KMS-11 (cell line): ENCODE data around the gene TANGO6.
A peak's percentile ranks its signal among the peaks of the same experiment; 100 is the strongest.
"Not testable (repeated sequence)": the region's sequence is repeated elsewhere in the genome, so short reads cannot be mapped to it uniquely, and the experiment has no call there.

Source experiments
- H2AFZ ChIP-seq: fragments of 200-600 bp; sonication (generic); 2 replicates; pipeline ENCODE4 v1.6.1; 2016; ENCODE audit warnings: antibody characterized with exemption, mixed run types, low read depth
- H3K27ac ChIP-seq: fragments of 200-600 bp; sonication (generic); 2 replicates; pipeline ENCODE4 v1.6.1; 2016; ENCODE audit warnings: mild to moderate bottlenecking, mixed run types
- H3K27me3 ChIP-seq: fragments of 200-600 bp; sonication (generic); 2 replicates; pipeline ENCODE4 v1.6.1; 2017; ENCODE audit warnings: mild to moderate bottlenecking, low read depth, mixed run types, moderate library complexity; ENCODE audit not compliant: insufficient read depth
- H3K36me3 ChIP-seq: fragments of 200-600 bp; sonication (generic); 2 replicates; pipeline ENCODE4 v1.6.1; 2017; ENCODE audit warnings: mild to moderate bottlenecking, mixed run types; ENCODE audit not compliant: insufficient read depth
- H3K4me1 ChIP-seq: fragments of 200-600 bp; sonication (generic); 2 replicates; pipeline ENCODE4 v1.6.1; 2016; ENCODE audit warnings: mild to moderate bottlenecking, low read depth, mixed run types; ENCODE audit not compliant: poor library complexity, severe bottlenecking
- H3K4me2 ChIP-seq: fragments of 200-600 bp; sonication (generic); 2 replicates; pipeline ENCODE4 v1.7.0; 2016; ENCODE audit warnings: mild to moderate bottlenecking, mixed run types
- H3K4me3 ChIP-seq: fragments of 200-600 bp; sonication (generic); IDR thresholded peaks from 2 replicates; pipeline ENCODE4 v1.6.1; 2017; ENCODE audit warnings: low read depth, low read length, mixed read lengths; ENCODE audit not compliant: insufficient read depth
- H3K79me2 ChIP-seq: fragments of 200-600 bp; sonication (generic); 2 replicates; pipeline ENCODE4 v1.6.1; 2016; ENCODE audit warnings: low read depth, mixed run types; ENCODE audit not compliant: insufficient read depth
- H3K9ac ChIP-seq: fragments of 200-600 bp; sonication (generic); 2 replicates; pipeline ENCODE4 v1.6.1; 2016; ENCODE audit warnings: mild to moderate bottlenecking, mixed run types
- H4K20me1 ChIP-seq: fragments of 200-600 bp; sonication (generic); 2 replicates; pipeline ENCODE4 v1.6.1; 2016; ENCODE audit warnings: mild to moderate bottlenecking, mixed run types; ENCODE audit not compliant: insufficient read depth
- CTCF ChIP-seq: fragments of 200-600 bp; sonication (generic); conservative IDR thresholded peaks from 2 replicates; pipeline ENCODE4 v1.6.1; 2017; ENCODE audit warnings: low read depth, mild to moderate bottlenecking, antibody characterized with exemption, low read length, moderate library complexity, mixed read lengths

Gene TANGO6

DNA sequence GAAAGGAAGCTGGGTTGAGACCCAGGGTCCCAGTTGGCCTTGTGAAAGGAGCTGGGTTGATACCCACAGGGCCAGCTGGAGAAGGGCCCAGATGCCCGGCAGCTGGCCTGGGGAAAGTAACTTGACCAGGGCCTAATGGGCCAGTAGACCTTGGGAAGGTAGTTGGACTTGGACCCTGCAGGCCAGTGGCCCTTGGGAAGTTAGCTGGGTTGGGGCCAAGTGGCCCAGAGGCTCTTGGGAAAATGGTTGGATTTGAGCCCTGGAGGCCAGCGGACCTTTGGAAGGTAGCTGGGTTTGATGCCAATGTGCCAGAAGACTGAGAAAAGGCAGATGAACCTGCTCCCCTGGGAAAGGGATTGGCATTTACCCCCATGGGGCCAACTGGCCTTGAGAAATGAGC, 275.7 kb downstream of the TANGO6 start:
- H3K36me3 ChIP-seq = no peaks in the 10 kb centered on the region
- no peak overlapping the region for H3K27ac ChIP-seq
- H3K4me2 ChIP-seq = no peak overlapping the region
- H3K9ac ChIP-seq = no peak overlapping the region
- no peak for TF ChIP-seq CTCF
- H3K4me1 ChIP-seq = no peaks in the 10 kb centered on the region
- H3K4me3 ChIP-seq = no peak overlapping the region
- H3K79me2 ChIP-seq = no peaks in the 10 kb centered on the region
- H3K27me3 ChIP-seq = no peaks in the 10 kb centered on the region
- H2AFZ ChIP-seq = no peak overlapping the region
- no peaks in the 10 kb centered on the region for H4K20me1 ChIP-seq

DNA sequence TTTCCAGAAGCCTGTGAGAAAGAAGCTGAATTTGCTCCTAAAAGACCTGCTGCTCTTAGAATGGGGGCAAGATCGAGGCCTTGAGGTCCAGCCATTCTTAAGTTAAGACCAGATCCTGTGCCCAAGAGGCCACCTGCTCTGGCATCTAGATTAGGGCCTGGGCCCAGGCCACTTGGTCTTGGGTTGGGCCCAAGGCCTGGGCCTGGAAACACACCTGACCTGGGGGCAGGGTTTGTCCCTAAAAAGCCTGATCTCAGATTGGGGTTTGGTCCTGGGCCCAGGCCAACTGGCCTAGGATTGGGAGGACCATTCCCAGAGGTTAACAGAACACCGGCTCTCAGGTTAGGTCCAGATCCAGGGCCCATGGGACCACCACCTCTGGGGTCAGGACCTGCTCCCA, 276.2 kb downstream of the TANGO6 start:
- Histone ChIP-seq H3K4me3 (no peak overlapping the region), H3K4me1 (no peaks in the 10 kb centered on the region), H3K36me3 (no peaks in the 10 kb centered on the region), H3K27ac (no peak overlapping the region), H2AFZ (no peak overlapping the region), H3K27me3 (no peaks in the 10 kb centered on the region), H4K20me1 (no peaks in the 10 kb centered on the region), H3K9ac (no peak overlapping the region), H3K79me2 (no peaks in the 10 kb centered on the region), H3K4me2 (no peak overlapping the region)
- no peak for TF ChIP-seq CTCF

- Histone ChIP-seq H3K4me1 (no peaks in the 10 kb centered on the region), H3K4me2 (no peak overlapping the region), H3K9ac (no peak overlapping the region), H4K20me1 (no peaks in the 10 kb centered on the region), H3K27me3 (no peaks in the 10 kb centered on the region), H3K36me3 (no peaks in the 10 kb centered on the region), H2AFZ (no peak overlapping the region), H3K4me3 (no peak overlapping the region), H3K79me2 (no peaks in the 10 kb centered on the region), H3K27ac (no peak overlapping the region)
- TF ChIP-seq CTCF = no peak
These were observed 276.8 kb downstream of the TANGO6 start for GRCh38 chr16:69120096-69120664.

DNA sequence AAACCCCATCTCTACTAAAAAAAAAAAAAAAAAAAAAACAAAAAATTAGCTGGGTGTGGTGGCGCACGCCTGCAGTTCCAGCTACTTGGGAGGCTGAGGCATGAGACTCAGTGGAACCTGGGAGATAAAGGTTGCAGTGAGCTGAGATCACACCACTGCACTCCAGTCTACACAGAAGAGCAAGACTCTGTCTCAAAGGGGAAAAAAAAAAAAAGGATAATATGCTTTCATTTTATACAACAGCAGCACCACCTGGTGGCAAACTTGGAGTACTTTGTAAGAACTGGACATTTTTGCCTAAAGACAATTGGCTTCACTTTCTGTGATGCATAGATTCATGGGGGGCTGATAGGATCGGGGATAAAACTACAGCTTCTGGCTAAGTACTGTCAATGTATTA, 280.6 kb downstream of the TANGO6 start:
- peak; percentile 88 for TF ChIP-seq CTCF
- H3K79me2 ChIP-seq = peaks cover 11% of the 10 kb centered on the region; the same call in 1 of the 2 replicates
- H4K20me1 ChIP-seq = no peaks in the 10 kb centered on the region
- H3K36me3 ChIP-seq = no peaks in the 10 kb centered on the region
- H3K27ac ChIP-seq = no peak overlapping the region
- no peak overlapping the region for H2AFZ ChIP-seq
- no peak overlapping the region for H3K9ac ChIP-seq
- no peaks in the 10 kb centered on the region for H3K27me3 ChIP-seq
- no peak overlapping the region for H3K4me2 ChIP-seq
- H3K4me1 ChIP-seq = no peaks in the 10 kb centered on the region
- H3K4me3 ChIP-seq = no peak overlapping the region

DNA sequence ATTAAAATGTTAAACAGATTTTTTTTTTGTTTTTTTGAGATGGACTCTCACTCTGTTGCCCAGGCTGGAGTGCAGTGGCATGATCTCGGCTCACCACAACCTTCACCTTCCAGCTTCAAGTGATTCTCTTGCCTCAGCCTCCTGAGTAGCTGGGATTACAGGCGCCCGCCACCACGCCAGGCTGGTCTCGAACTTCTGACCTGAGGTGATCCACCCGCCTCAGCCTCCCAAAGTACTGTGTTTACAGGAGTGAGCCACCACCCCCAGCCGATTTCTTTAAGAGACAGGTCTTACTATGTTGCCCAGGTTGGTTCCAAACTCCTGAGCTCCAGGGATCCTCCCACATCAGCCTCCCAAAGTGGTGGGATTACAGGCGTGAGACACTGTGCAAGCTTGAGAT, 281.1 kb downstream of the TANGO6 start:
- not testable (repeated sequence) for H3K4me1 ChIP-seq, H3K36me3 ChIP-seq, H3K27me3 ChIP-seq, H4K20me1 ChIP-seq, H3K9ac ChIP-seq, H3K4me2 ChIP-seq, H3K27ac ChIP-seq, H3K4me3 ChIP-seq, H2AFZ ChIP-seq
- peaks cover 13% of the 10 kb centered on the region; the same call in 1 of the 2 replicates for H3K79me2 ChIP-seq

- H3K9ac ChIP-seq, H4K20me1 ChIP-seq, H3K4me3 ChIP-seq, H2AFZ ChIP-seq, H3K27ac ChIP-seq, H3K4me1 ChIP-seq, H3K4me2 ChIP-seq, H3K36me3 ChIP-seq, H3K27me3 ChIP-seq: not testable (repeated sequence)
- peaks cover 13% of the 10 kb centered on the region; the same call in 1 of the 2 replicates for H3K79me2 ChIP-seq
These were observed 281.6 kb downstream of the TANGO6 start for GRCh38 chr16:69124961-69125360.
